Fibroblast of lung (primary cell): ENCODE data around the gene LNPEP. TPM values are rescaled to one million over a fixed set of nuclear protein-coding genes. Genes with fewer than 3 reads are reported as not detected.

Experiments used
- DNase-seq, 2 donors: peaks; one replicate each; pipeline versions ENCODE4 v3.0.0 to v3.0.0-alpha.2; 2010; ENCODE audit warnings: low read depth in 2 of 2
- H2AFZ ChIP-seq: 2 replicates; pipeline ENCODE4 v1.5.1; 2012; ENCODE audit warnings: low read length, control low read depth, inconsistent platforms
- H3K27ac ChIP-seq: 2 replicates; pipeline ENCODE4 v1.5.1; 2011; ENCODE audit warnings: low read length, control low read depth; ENCODE audit not compliant: insufficient read depth
- H3K27me3 ChIP-seq: 2 replicates; pipeline ENCODE4 v1.5.1; 2011; ENCODE audit warnings: mild to moderate bottlenecking, low read length; ENCODE audit not compliant: control insufficient read depth, insufficient read depth
- H3K36me3 ChIP-seq: 2 replicates; pipeline ENCODE4 v1.5.1; 2011; ENCODE audit warnings: low read length; ENCODE audit not compliant: control insufficient read depth, insufficient read depth
- H3K4me1 ChIP-seq: 2 replicates; pipeline ENCODE4 v1.5.1; 2011; ENCODE audit warnings: low read length; ENCODE audit not compliant: control insufficient read depth, insufficient read depth; ENCODE audit errors: extremely low read depth
- H3K4me2 ChIP-seq: 2 replicates; pipeline ENCODE4 v1.5.1; 2011; ENCODE audit warnings: low read length, control low read depth; ENCODE audit not compliant: insufficient read depth; ENCODE audit errors: extremely low read depth
- H3K4me3 ChIP-seq, 4 experiments: fragments of 200-600 bp in 1 of 4; sonication (generic) in 1 of 4; replicated peaks in 1 of 4; 2 replicates each; pipeline ENCODE4 v1.5.1; 2011 to 2016; ENCODE audit warnings: low read length in 4 of 4, low read depth in 3 of 4, mild to moderate bottlenecking in 3 of 4, control low read depth in 2 of 4, inconsistent platforms in 1 of 4, mixed read lengths in 1 of 4; ENCODE audit not compliant: insufficient read depth in 1 of 4; ENCODE audit errors: control extremely low read depth in 1 of 4
- H3K79me2 ChIP-seq: 2 replicates; pipeline ENCODE4 v1.5.1; 2012; ENCODE audit warnings: mild to moderate bottlenecking, low read length, inconsistent platforms; ENCODE audit not compliant: control insufficient read depth, insufficient read depth
- H3K9ac ChIP-seq: 2 replicates; pipeline ENCODE4 v1.5.1; 2011; ENCODE audit warnings: mild to moderate bottlenecking, low read length, control low read depth; ENCODE audit not compliant: insufficient read depth
- H3K9me3 ChIP-seq: 2 replicates; pipeline ENCODE4 v1.5.1; 2012; ENCODE audit warnings: low read depth, low read length; ENCODE audit not compliant: control insufficient read depth, insufficient read depth
- H4K20me1 ChIP-seq: 2 replicates; pipeline ENCODE4 v1.5.1; 2011; ENCODE audit warnings: low read length; ENCODE audit not compliant: control insufficient read depth, insufficient read depth; ENCODE audit errors: extremely low read depth
- CTCF ChIP-seq, 2 donors: IDR thresholded peaks in 1 of 2; conservative IDR thresholded peaks in 1 of 2; 1 replicate in 1 of 2; 2 replicates in 1 of 2; pipeline ENCODE4 v1.5.1; 2011 to 2012; ENCODE audit warnings: low read length in 2 of 2, control low read depth in 1 of 2, inconsistent platforms in 1 of 2, low read depth in 1 of 2, mild to moderate bottlenecking in 1 of 2
- EZH2 ChIP-seq: IDR thresholded peaks from 2 replicates; pipeline ENCODE4 v1.5.1; 2012; ENCODE audit warnings: low read length, control low read depth, mild to moderate bottlenecking; ENCODE audit errors: missing control alignments
- polyA plus RNA-seq, 2 donors: library from polyadenylated mRNA; depleted of rRNA in 1 of 2; stranded (reverse) in 1 of 2; unstranded in 1 of 2; fragments of >200 nt; gene quantifications; 2 replicates each; pipeline ENCODE4 v1.2.1, GENCODE V29; 2011 to 2012; ENCODE audit warnings: missing spikeins in 1 of 2
- total RNA-seq: library from RNA; depleted of rRNA; stranded (reverse); fragments of >200 nt; gene quantifications from 2 replicates; pipeline ENCODE4 v1.2.1, GENCODE V29; 2014

Gene LNPEP
- total and polyA plus RNA-seq, 2 donors (not counting 1 experiment from before 2014, with no cell fraction given), result 19.5 to 26.1 TPM

DNA sequence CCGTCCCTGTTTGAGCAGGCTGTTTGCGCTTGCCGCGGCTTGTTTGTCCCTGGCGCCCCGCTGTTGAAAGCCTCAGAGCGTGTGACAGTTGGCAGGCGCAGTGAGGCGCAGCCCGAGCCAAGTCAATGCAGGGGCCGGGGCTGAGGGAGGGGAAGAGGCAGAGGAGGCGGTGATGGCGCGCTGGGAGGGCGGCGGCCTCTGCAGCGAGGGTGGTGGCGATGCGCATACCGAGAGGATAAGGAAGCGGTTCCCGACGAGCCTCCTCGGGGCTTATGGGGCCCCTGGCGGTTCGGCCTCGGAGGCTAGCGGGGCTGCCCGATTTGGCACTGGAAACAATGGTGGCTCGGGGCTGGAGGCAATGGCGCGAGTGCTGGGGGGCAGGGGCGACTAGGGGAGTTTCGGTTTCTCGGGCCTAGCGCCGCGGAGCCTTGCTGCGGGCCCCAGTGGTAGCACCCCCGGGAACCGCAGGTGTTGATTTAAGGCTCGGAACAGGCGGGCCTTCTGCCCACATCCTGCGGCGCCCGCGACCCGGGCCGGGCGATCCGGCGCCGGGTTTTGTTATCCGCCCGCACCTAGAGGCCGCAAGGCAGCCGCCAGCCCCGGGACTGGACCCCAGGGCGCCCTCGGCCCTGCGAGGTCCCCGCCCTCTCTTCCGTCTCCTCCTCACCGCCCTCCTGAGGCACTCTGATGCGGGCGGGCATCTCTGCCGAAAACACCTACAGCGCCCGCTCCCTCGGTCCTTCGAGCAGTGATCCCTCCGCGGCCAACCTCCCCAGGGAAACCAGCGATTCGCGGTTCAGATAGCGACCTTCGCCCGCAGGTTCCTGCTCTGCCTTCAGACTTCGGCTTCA, 947 bp upstream of the LNPEP start:
- TF ChIP-seq CTCF (conservative IDR thresholded peaks at IDR 0.05 in 1 of 2, IDR thresholded peaks at IDR 0.05 in 1 of 2; ENCODE audit: low read depth in 1 of 2, low read length in 2 of 2) (no peak), EZH2 (no peak)
- Histone ChIP-seq H2AFZ (peak overlapping the region; percentile 94), H3K79me2 (peaks cover 26% of the 10 kb centered on the region), H3K36me3 (no peaks in the 10 kb centered on the region), H3K9ac (peak overlapping the region; percentile 75), H3K27ac (peak overlapping the region; percentile 79), H4K20me1 (no peaks in the 10 kb centered on the region), H3K4me2 (peak overlapping the region; percentile 98), H3K4me3 (peak overlapping the region; percentile 65 to 93 (median 74)), H3K27me3 (no peaks in the 10 kb centered on the region), H3K9me3 (no peaks in the 10 kb centered on the region), H3K4me1 (peaks cover 5% of the 10 kb centered on the region)
- DNase-seq, result peak; percentile 96 to 97

DNA sequence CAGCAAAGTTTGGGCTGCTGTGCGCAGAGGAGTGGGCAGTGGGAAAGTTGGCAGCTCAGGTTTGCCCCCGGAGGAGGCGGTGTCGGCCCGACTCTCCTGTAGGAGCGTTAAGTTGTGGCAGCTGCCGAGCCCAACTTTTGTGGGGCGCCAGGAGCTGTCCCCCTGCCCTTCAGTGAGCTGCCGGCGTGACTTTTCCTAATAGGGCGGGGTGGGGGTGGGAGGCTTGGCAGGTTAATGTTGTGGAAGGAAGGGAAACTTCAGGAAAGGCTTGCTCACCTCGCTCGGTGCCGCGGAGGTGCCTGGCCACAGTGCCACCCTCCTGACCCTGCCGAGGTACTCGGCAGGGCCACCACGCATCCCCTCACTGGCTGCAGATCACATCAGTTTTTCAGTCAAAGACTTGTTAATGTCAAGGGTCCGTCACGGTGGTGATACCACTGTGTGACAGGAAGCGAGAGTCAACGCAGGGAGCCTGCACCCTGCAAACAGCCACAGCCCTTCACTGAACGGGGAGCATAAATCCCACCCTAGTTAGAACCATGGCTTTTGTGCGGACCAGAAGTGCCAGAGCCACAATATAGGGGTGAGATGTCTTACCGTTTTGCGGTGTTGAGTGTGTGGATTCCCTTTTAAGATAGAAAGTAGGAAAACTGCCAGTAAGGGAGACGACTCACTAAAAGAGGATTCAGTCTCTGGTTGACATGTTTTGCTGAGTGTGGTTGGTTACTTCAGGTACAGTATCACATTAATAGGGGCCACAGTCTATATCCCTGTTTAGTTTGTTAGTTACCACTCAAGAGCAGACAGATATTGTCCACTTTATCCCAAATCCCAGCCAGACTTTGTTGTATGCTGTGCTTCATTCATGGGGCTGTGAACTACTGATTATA, 796 bp downstream of the LNPEP start:
- H3K9ac ChIP-seq, result peak overlapping the region; percentile 73
- H3K27me3 ChIP-seq, result no peaks in the 10 kb centered on the region
- peak overlapping the region; percentile 2 for H2AFZ ChIP-seq
- peak overlapping the region; percentile 79 for H3K27ac ChIP-seq
- DNase-seq, result peak; percentile 28 to 29
- H3K4me3 ChIP-seq, result peak overlapping the region; percentile 65 to 93 (median 74)
- no peaks in the 10 kb centered on the region for H3K9me3 ChIP-seq
- H3K4me1 ChIP-seq, result peaks cover 7% of the 10 kb centered on the region
- TF ChIP-seq CTCF (conservative IDR thresholded peaks at IDR 0.05 in 1 of 2, IDR thresholded peaks at IDR 0.05 in 1 of 2; ENCODE audit: low read depth in 1 of 2, low read length in 2 of 2), result no peak
- no peak for TF ChIP-seq EZH2
- no peaks in the 10 kb centered on the region for H4K20me1 ChIP-seq
- peaks cover 37% of the 10 kb centered on the region for H3K79me2 ChIP-seq
- no peaks in the 10 kb centered on the region for H3K36me3 ChIP-seq
- H3K4me2 ChIP-seq, result peak overlapping the region; percentile 89

- H3K36me3 ChIP-seq, result no peaks in the 10 kb centered on the region
- no peak overlapping the region for H3K4me2 ChIP-seq
- no peak overlapping the region for H2AFZ ChIP-seq
- H3K9me3 ChIP-seq, result no peaks in the 10 kb centered on the region
- TF ChIP-seq EZH2 (no peak), CTCF (conservative IDR thresholded peaks at IDR 0.05 in 1 of 2, IDR thresholded peaks at IDR 0.05 in 1 of 2; ENCODE audit: low read depth in 1 of 2, low read length in 2 of 2) (no peak)
- no peaks in the 10 kb centered on the region for H4K20me1 ChIP-seq
- no peak overlapping the region for H3K9ac ChIP-seq
- no peaks in the 10 kb centered on the region for H3K27me3 ChIP-seq
- H3K27ac ChIP-seq, result no peak overlapping the region
- DNase-seq, result peak; percentile 28 to 52
- no peak overlapping the region for H3K4me3 ChIP-seq
- H3K79me2 ChIP-seq, result peaks cover 40% of the 10 kb centered on the region
- peaks cover 6% of the 10 kb centered on the region for H3K4me1 ChIP-seq
Observed at GRCh38 chr5:96940586-96940985, 4.7 kb downstream of the LNPEP start.
